HepG2 (cell line): Measurements from ENCODE around the gene MRPL50. TPM values are rescaled to one million over a fixed set of nuclear protein-coding genes. Genes with fewer than 3 reads are reported as not detected.

Experiments
- AGO2 ChIP-seq: fragments of 200-400 bp; formaldehyde crosslinking; optimal IDR thresholded peaks from 2 replicates; pipeline ENCODE3; 2017; ENCODE audit warnings: mild to moderate bottlenecking, low read depth, low read length, moderate library complexity
- DMAP1 ChIP-seq: IDR thresholded peaks from 2 replicates; pipeline ENCODE4 v1.6.1; 2016
- ELF1 ChIP-seq: sonication (generic); formaldehyde crosslinking; IDR thresholded peaks from 2 replicates; pipeline ENCODE4 v1.4.0; 2020; ENCODE audit warnings: missing genetic modification reagents
- ELF3 ChIP-seq: IDR thresholded peaks from 2 replicates; pipeline ENCODE4 v1.6.1; 2016; ENCODE audit warnings: missing genetic modification reagents, missing compliant biosample characterization
- FOXA3 ChIP-seq: IDR thresholded peaks from 2 replicates; pipeline ENCODE4 v1.6.1; 2016; ENCODE audit warnings: missing genetic modification reagents, missing compliant biosample characterization
- GATA4 ChIP-seq: sonication (generic); IDR thresholded peaks from 2 replicates; pipeline ENCODE4 v1.6.1; 2016; ENCODE audit warnings: antibody characterized with exemption, low read depth, borderline replicate concordance
- HMG20A ChIP-seq: IDR thresholded peaks from 2 replicates; pipeline ENCODE4 v1.6.1; 2016; ENCODE audit warnings: borderline replicate concordance
- MXD3 ChIP-seq: IDR thresholded peaks from 2 replicates; pipeline ENCODE4 v1.6.1; 2016; ENCODE audit warnings: mild to moderate bottlenecking, missing biosample characterization, missing genetic modification reagents
- STAG1 ChIP-seq: sonication (generic); formaldehyde crosslinking; IDR thresholded peaks from 2 replicates; pipeline ENCODE4 v1.4.0; 2020; ENCODE audit warnings: missing genetic modification reagents
- TAF15 ChIP-seq: fragments of 200-400 bp; formaldehyde crosslinking; IDR thresholded peaks from one replicate; pipeline ENCODE4 v1.6.1; 2018; ENCODE audit warnings: mild to moderate bottlenecking, low read depth, low read length; ENCODE audit not compliant: poor library complexity, severe bottlenecking
- ZNF10 ChIP-seq: sonication (generic); formaldehyde crosslinking; IDR thresholded peaks from 2 replicates; pipeline ENCODE4 v1.4.0; 2020; ENCODE audit warnings: mild to moderate bottlenecking, low read depth, missing genetic modification reagents, borderline replicate concordance
- ZNF224 ChIP-seq: sonication (generic); formaldehyde crosslinking; IDR thresholded peaks from 2 replicates; pipeline ENCODE4 v1.5.0; 2020; ENCODE audit warnings: mild to moderate bottlenecking, missing genetic modification reagents
- ZNF318 ChIP-seq: sonication (generic); formaldehyde crosslinking; IDR thresholded peaks from 2 replicates; pipeline ENCODE4 v1.4.0; 2020; ENCODE audit warnings: mild to moderate bottlenecking, missing genetic modification reagents
- ZNF33B ChIP-seq: sonication (generic); formaldehyde crosslinking; IDR thresholded peaks from 2 replicates; pipeline ENCODE4 v1.5.1; 2020; ENCODE audit warnings: mild to moderate bottlenecking, missing genetic modification reagents
- ZNF607 ChIP-seq: sonication (generic); formaldehyde crosslinking; IDR thresholded peaks from 2 replicates; pipeline ENCODE4 v1.5.1; 2020; ENCODE audit warnings: missing genetic modification reagents, mild to moderate bottlenecking, borderline replicate concordance
- ZNF644 ChIP-seq: IDR thresholded peaks from 2 replicates; pipeline ENCODE4 v1.6.1; 2016; ENCODE audit warnings: low read depth
- ZNF703 ChIP-seq: sonication (generic); formaldehyde crosslinking; IDR thresholded peaks from 2 replicates; pipeline ENCODE4 v1.5.1; 2020; ENCODE audit warnings: missing genetic modification reagents, mild to moderate bottlenecking, moderate library complexity, borderline replicate concordance
- ZNF782 ChIP-seq: sonication (generic); formaldehyde crosslinking; IDR thresholded peaks from 2 replicates; pipeline ENCODE4 v1.4.0; 2020; ENCODE audit warnings: missing genetic modification reagents, mild to moderate bottlenecking, borderline replicate concordance
- ZNF790 ChIP-seq: sonication (generic); formaldehyde crosslinking; IDR thresholded peaks from 2 replicates; pipeline ENCODE4 v1.8.0; 2022; ENCODE audit warnings: missing genetic modification reagents, mild to moderate bottlenecking, borderline replicate concordance
- polyA plus RNA-seq, 8 experiments: library from polyadenylated mRNA; depleted of rRNA in 3 of 8; stranded (reverse) in 7 of 8; unstranded in 1 of 8; fragments of >200 nt; fragmentation: Illumina TruSeq in 4 of 8; extraction: Trizol in 4 of 8; gene quantifications; 2 replicates each; pipeline versions ENCODE4 v1.2.1 to v1.2.3, GENCODE V29; 2011 to 2016; ENCODE audit warnings: low read depth in 4 of 8, missing spikeins in 1 of 8, mixed read lengths in 1 of 8; ENCODE audit not compliant: insufficient read depth in 1 of 8
- total RNA-seq, 5 experiments: library from RNA; depleted of rRNA; stranded (reverse); fragments of >200 nt; fragmentation: Illumina TruSeq; extraction: Trizol; gene quantifications; 2 replicates each; pipeline ENCODE4 v1.2.3, GENCODE V29; 2016; ENCODE audit warnings: low read depth in 1 of 5
- TF ChIP-seq, protein P1 (sequence below): sonication (generic); formaldehyde crosslinking; IDR thresholded peaks from 2 replicates; pipeline ENCODE4 v1.4.0; 2020; ENCODE audit warnings: mild to moderate bottlenecking, missing genetic modification reagents

Gene MRPL50
- total and polyA plus RNA-seq, 2 of the 13 experiments (the other 11 are each of a cell fraction or from before 2014, with no cell fraction given) = 37.1 to 70.0 TPM

DNA sequence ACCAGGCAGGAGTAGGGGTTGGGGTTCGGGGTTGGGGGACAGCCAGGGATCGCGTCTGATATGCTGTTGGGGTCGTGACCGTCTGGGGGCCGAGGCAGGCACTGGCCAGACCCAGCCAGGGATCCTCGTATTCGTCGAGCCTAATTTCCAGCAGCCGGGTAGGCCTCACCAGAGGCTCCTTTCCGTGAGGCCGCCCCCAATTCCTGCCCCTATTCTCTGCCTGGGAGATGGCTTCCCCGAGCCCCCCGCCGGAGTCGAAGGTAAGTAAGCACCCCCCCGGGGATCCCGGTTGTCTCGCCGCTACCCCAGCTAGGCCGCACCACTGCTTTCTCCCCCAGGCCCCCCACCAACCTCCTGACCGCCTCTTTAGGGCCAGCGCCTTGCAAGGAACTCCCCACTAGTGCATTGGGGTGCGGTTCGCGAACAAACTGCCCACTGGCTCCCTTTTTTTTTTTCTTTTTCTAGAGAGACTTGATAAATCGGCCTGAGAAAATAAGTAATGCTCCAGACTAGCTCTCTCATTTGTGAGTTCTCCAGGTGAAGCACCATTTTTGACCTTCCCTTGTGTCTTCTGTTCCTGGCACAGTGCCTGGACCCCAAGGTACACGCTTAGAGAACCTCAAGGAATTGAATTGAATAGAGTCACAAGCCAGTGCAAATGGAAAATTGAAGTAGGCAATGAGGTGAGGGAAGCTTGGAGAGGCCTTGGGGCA, 668 bp upstream of the MRPL50 start (continued):
- no peak for TF ChIP-seq GATA4
- TF ChIP-seq ELF3 = no peak
- TF ChIP-seq, protein P1, sequence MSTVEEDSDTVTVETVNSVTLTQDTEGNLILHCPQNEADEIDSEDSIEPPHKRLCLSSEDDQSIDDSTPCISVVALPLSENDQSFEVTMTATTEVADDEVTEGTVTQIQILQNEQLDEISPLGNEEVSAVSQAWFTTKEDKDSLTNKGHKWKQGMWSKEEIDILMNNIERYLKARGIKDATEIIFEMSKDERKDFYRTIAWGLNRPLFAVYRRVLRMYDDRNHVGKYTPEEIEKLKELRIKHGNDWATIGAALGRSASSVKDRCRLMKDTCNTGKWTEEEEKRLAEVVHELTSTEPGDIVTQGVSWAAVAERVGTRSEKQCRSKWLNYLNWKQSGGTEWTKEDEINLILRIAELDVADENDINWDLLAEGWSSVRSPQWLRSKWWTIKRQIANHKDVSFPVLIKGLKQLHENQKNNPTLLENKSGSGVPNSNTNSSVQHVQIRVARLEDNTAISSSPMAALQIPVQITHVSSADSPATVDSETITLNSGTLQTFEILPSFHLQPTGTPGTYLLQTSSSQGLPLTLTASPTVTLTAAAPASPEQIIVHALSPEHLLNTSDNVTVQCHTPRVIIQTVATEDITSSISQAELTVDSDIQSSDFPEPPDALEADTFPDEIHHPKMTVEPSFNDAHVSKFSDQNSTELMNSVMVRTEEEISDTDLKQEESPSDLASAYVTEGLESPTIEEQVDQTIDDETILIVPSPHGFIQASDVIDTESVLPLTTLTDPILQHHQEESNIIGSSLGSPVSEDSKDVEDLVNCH (CRISPR knock-in tag) = 0 out of 2 replicates have a peak, but pooled peaks have one; percentile 42
- 0 out of 2 replicates have a peak, but pooled peaks have one; percentile 52 for TF ChIP-seq ZNF33B (CRISPR knock-in tag)
- peak; percentile 80; the same call in 1 of the 2 replicates for TF ChIP-seq ZNF224
- TF ChIP-seq HMG20A (CRISPR knock-in tag) = no peak
- TF ChIP-seq ZNF790 (CRISPR knock-in tag) = no peak
- TF ChIP-seq ZNF318 (CRISPR knock-in tag) = 0 out of 2 replicates have a peak, but pooled peaks have one; percentile 27
- TF ChIP-seq ZNF703 (CRISPR knock-in tag) = peak; percentile 34
- no peak for TF ChIP-seq FOXA3 (CRISPR knock-in tag)
- no peak for TF ChIP-seq ELF1 (CRISPR knock-in tag)
- 0 out of 2 replicates have a peak, but pooled peaks have one; percentile 43 for TF ChIP-seq ZNF782 (CRISPR knock-in tag)
- no peak for TF ChIP-seq ZNF10 (CRISPR knock-in tag)
- no peak for TF ChIP-seq DMAP1 (CRISPR knock-in tag)
- peak; percentile 52 for TF ChIP-seq AGO2
- TF ChIP-seq STAG1 (CRISPR knock-in tag) = no peak
- 0 out of 2 replicates have a peak, but pooled peaks have one; percentile 16 for TF ChIP-seq ZNF607 (CRISPR knock-in tag)
- TF ChIP-seq TAF15 = no peak
- TF ChIP-seq MXD3 (CRISPR knock-in tag) = peak; percentile 28; the same call in 1 of the 2 replicates
- TF ChIP-seq ZNF644 (CRISPR knock-in tag) = no peak
